OCI-LY3 (cell line): ENCODE data around the gene SORBS1.

Experiments used
- H2AFZ ChIP-seq: fragments of 200-600, 300-600 bp; shearing (Covaris generic); 2 replicates; pipeline ENCODE4 v1.6.0; 2014; ENCODE audit warnings: antibody characterized with exemption, low read depth, low read length
- H3K27ac ChIP-seq: fragments of 200-600, 300-600 bp; sonication (generic); 2 replicates; pipeline ENCODE4 v1.5.1; 2014; ENCODE audit warnings: mild to moderate bottlenecking, low read length, moderate library complexity, mixed read lengths
- H3K27me3 ChIP-seq: fragments of 200-600, 300-600 bp; sonication (generic); 2 replicates; pipeline ENCODE4 v1.6.1; 2014; ENCODE audit warnings: low read depth, low read length, mixed read lengths
- H3K36me3 ChIP-seq: fragments of 200-600, 300-600 bp; sonication (generic); replicated peaks from 2 replicates; pipeline ENCODE3; 2014; ENCODE audit warnings: low read depth, low read length, mixed read lengths
- H3K4me1 ChIP-seq: fragments of 300-600, 200-600 bp; sonication (generic); 2 replicates; pipeline ENCODE4 v1.6.1; 2014; ENCODE audit warnings: low read length, mixed read lengths
- H3K4me2 ChIP-seq: fragments of 200-600, 300-600 bp; sonication (generic); 2 replicates; pipeline ENCODE4 v1.6.1; 2014; ENCODE audit warnings: low read length, mixed read lengths
- H3K4me3 ChIP-seq: fragments of 300-600, 200-600 bp; sonication (generic); 2 replicates; pipeline ENCODE4 v1.5.1; 2014; ENCODE audit warnings: antibody characterized with exemption, mild to moderate bottlenecking, low read length, moderate library complexity
- H3K79me2 ChIP-seq: fragments of 300-600, 200-600 bp; shearing (Covaris generic); 2 replicates; pipeline ENCODE4 v1.6.1; 2014; ENCODE audit warnings: mild to moderate bottlenecking, low read length, mixed read lengths
- H3K9ac ChIP-seq: fragments of 300-600, 200-600 bp; shearing (Covaris generic); 2 replicates; pipeline ENCODE4 v1.6.0; 2014; ENCODE audit warnings: mild to moderate bottlenecking, low read length, moderate library complexity
- H3K9me3 ChIP-seq: fragments of 200-600, 300-600 bp; shearing (Covaris generic); 2 replicates; pipeline ENCODE4 v1.6.1; 2014; ENCODE audit warnings: low read length, mixed read lengths; ENCODE audit not compliant: insufficient read depth
- H4K20me1 ChIP-seq: fragments of 200-600, 300-600 bp; sonication (generic); 2 replicates; pipeline ENCODE4 v1.6.1; 2016; ENCODE audit warnings: low read length, mixed read lengths; ENCODE audit not compliant: insufficient read depth
- CTCF ChIP-seq: fragments of 200-600, 300-600 bp; sonication (generic); IDR thresholded peaks from 2 replicates; pipeline ENCODE4 v1.5.1; 2014; ENCODE audit warnings: antibody characterized with exemption, low read length, low read depth
- EZH2phosphoT487 ChIP-seq: fragments of 200-600 bp; shearing (Covaris generic); IDR thresholded peaks from 2 replicates; pipeline ENCODE4 v1.6.1; 2018; ENCODE audit warnings: antibody characterized with exemption, mixed run types, low read depth

Gene SORBS1

GRCh38 chr10:95425592-95426465 lies 135.3 kb downstream of the SORBS1 start:
- Histone ChIP-seq H3K27ac (no peak overlapping the region), H3K36me3 (no peaks in the 10 kb centered on the region), H2AFZ (no peak overlapping the region), H3K4me2 (no peak overlapping the region), H3K9ac (no peak overlapping the region), H3K79me2 (no peaks in the 10 kb centered on the region), H3K4me1 (0 out of 2 replicates have a peak, but pooled peaks cover 3% of the 10 kb centered on the region), H3K27me3 (peaks cover 9% of the 10 kb centered on the region; the same call in 1 of the 2 replicates), H3K4me3 (no peak overlapping the region), H3K9me3 (no peaks in the 10 kb centered on the region), H4K20me1 (no peaks in the 10 kb centered on the region)
- TF ChIP-seq CTCF: no peak
- TF ChIP-seq EZH2phosphoT487: no peak

GRCh38 chr10:95423164-95424005 lies 137.8 kb downstream of the SORBS1 start:
- Histone ChIP-seq H3K9ac (no peak overlapping the region), H3K4me2 (no peak overlapping the region), H3K27ac (no peak overlapping the region), H2AFZ (no peak overlapping the region), H3K4me3 (no peak overlapping the region), H4K20me1 (no peaks in the 10 kb centered on the region), H3K27me3 (peaks cover 14% of the 10 kb centered on the region; the same call in 1 of the 2 replicates), H3K9me3 (no peaks in the 10 kb centered on the region), H3K79me2 (no peaks in the 10 kb centered on the region), H3K4me1 (no peaks in the 10 kb centered on the region), H3K36me3 (no peaks in the 10 kb centered on the region)
- TF ChIP-seq EZH2phosphoT487 (no peak), CTCF (no peak)

GRCh38 chr10:95422233-95422632 lies 138.9 kb downstream of the SORBS1 start:
- Histone ChIP-seq H3K4me1 (no peaks in the 10 kb centered on the region), H3K4me2 (no peak overlapping the region)
- TF ChIP-seq CTCF (no peak), EZH2phosphoT487 (no peak)

GRCh38 chr10:95421782-95422181 lies 139.4 kb downstream of the SORBS1 start:
- TF ChIP-seq EZH2phosphoT487 (no peak), CTCF (no peak)
- H3K27ac ChIP-seq: no peak overlapping the region
- no peaks in the 10 kb centered on the region for H3K36me3 ChIP-seq
- no peaks in the 10 kb centered on the region for H4K20me1 ChIP-seq
- H3K9me3 ChIP-seq: no peaks in the 10 kb centered on the region
- H3K27me3 ChIP-seq: peaks cover 14% of the 10 kb centered on the region; the same call in 1 of the 2 replicates
- H2AFZ ChIP-seq: no peak overlapping the region
- H3K79me2 ChIP-seq: no peaks in the 10 kb centered on the region
- no peak overlapping the region for H3K4me3 ChIP-seq
- no peak overlapping the region for H3K4me2 ChIP-seq
- no peaks in the 10 kb centered on the region for H3K4me1 ChIP-seq
- no peak overlapping the region for H3K9ac ChIP-seq

More at GRCh38 chr10:95422233-95422632, 138.9 kb downstream of the SORBS1 start:
- H2AFZ ChIP-seq: no peak overlapping the region
- no peak overlapping the region for H3K9ac ChIP-seq
- H3K36me3 ChIP-seq: no peaks in the 10 kb centered on the region
- no peak overlapping the region for H3K4me3 ChIP-seq
- H4K20me1 ChIP-seq: no peaks in the 10 kb centered on the region
- H3K79me2 ChIP-seq: no peaks in the 10 kb centered on the region
- H3K27ac ChIP-seq: no peak overlapping the region
- H3K9me3 ChIP-seq: no peaks in the 10 kb centered on the region
- peaks cover 14% of the 10 kb centered on the region; the same call in 1 of the 2 replicates for H3K27me3 ChIP-seq
